ENCODE data around the gene CCDC195.

- TF ChIP-seq POLR2A (IDR thresholded peaks at IDR 0.05) (no peak), CTCF (IDR thresholded peaks at IDR 0.05) (no peak)
These were observed 20.1 kb upstream of the CCDC195 start for GRCh38 chr2:224736227-224736626.

Measured in right lobe of liver (tissue), 4 donors.